Calu3 (cell line): ENCODE measurements around the gene GPA33. TPM values are rescaled to one million over a fixed set of nuclear protein-coding genes. Genes with fewer than 3 reads are reported as not detected.

Experiments used
- BruUV-seq: library from RNA; stranded (reverse); fragments of 400-500 nt; replicated peaks from 2 replicates; lab custom pipeline; 2021; lab: Mats Ljungman, UMichigan
- CTCF ChIA-PET: fragments of 300-600 bp; sonication (Branson Sonifier 250); formaldehyde crosslinking; loops from one replicate; lab custom pipeline; 2022; ENCODE audit warnings: antibody characterized with exemption; lab: Charles Lee
- DNase-seq: peaks from one replicate; pipeline ENCODE4 v3.0.0; 2022
- H3K27ac Mint-ChIP-seq: one replicate; pipeline ENCODE4 v1.8.0; 2022; ENCODE audit warnings: mixed read lengths; ENCODE audit not compliant: unreplicated experiment
- H3K27me3 Mint-ChIP-seq: one replicate; pipeline ENCODE4 v1.8.0; 2022; ENCODE audit warnings: mixed read lengths; ENCODE audit not compliant: unreplicated experiment
- H3K36me3 Mint-ChIP-seq: one replicate; pipeline ENCODE4 v1.8.0; 2022; ENCODE audit warnings: mild to moderate bottlenecking, moderate library complexity, mixed read lengths; ENCODE audit not compliant: insufficient read depth, unreplicated experiment
- H3K4me1 Mint-ChIP-seq: one replicate; pipeline ENCODE4 v1.8.0; 2022; ENCODE audit warnings: mild to moderate bottlenecking, low read depth, mixed read lengths; ENCODE audit not compliant: unreplicated experiment
- H3K4me3 Mint-ChIP-seq: one replicate; pipeline ENCODE4 v1.8.0; 2022; ENCODE audit warnings: mild to moderate bottlenecking, low read depth, moderate library complexity, mixed read lengths; ENCODE audit not compliant: unreplicated experiment
- H3K9me3 Mint-ChIP-seq: one replicate; pipeline ENCODE4 v1.8.0; 2022; ENCODE audit warnings: low read depth, mixed read lengths; ENCODE audit not compliant: unreplicated experiment
- intact Hi-C: fragments of 100-400 bp; cut with micrococcal nuclease; formaldehyde crosslinking; loops from one replicate; pipeline ENCODE4 v1.10.0; 2022; ENCODE audit not compliant: unreplicated experiment
- total RNA-seq: library from RNA; stranded (reverse); gene quantifications from 2 replicates; pipeline ENCODE4 v1.2.3, GENCODE V29; 2022
- TF ChIP-seq, protein P1 (sequence below): fragments of 200-600 bp; IDR thresholded peaks from one replicate; pipeline ENCODE4 v1.8.0; 2022; ENCODE audit warnings: antibody characterized with exemption; ENCODE audit not compliant: unreplicated experiment

GPA33 gene
- total RNA-seq, 1 experiment from 2014 or later = not detected

- no peak for DNase-seq
- Mint-ChIP-seq H3K27ac (no peak overlapping the region), H3K4me1 (no peaks in the 10 kb centered on the region), H3K36me3 (no peaks in the 10 kb centered on the region), H3K27me3 (peaks cover 21% of the 10 kb centered on the region), H3K9me3 (no peaks in the 10 kb centered on the region), H3K4me3 (no peak overlapping the region)
- BruUV-seq = no TSS peak
- CTCF ChIA-PET = no interaction called here
- intact Hi-C loops = no loop called here
- TF ChIP-seq, protein P1, sequence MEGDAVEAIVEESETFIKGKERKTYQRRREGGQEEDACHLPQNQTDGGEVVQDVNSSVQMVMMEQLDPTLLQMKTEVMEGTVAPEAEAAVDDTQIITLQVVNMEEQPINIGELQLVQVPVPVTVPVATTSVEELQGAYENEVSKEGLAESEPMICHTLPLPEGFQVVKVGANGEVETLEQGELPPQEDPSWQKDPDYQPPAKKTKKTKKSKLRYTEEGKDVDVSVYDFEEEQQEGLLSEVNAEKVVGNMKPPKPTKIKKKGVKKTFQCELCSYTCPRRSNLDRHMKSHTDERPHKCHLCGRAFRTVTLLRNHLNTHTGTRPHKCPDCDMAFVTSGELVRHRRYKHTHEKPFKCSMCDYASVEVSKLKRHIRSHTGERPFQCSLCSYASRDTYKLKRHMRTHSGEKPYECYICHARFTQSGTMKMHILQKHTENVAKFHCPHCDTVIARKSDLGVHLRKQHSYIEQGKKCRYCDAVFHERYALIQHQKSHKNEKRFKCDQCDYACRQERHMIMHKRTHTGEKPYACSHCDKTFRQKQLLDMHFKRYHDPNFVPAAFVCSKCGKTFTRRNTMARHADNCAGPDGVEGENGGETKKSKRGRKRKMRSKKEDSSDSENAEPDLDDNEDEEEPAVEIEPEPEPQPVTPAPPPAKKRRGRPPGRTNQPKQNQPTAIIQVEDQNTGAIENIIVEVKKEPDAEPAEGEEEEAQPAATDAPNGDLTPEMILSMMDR = no peak
These were observed 76.9 kb downstream of the GPA33 start for GRCh38 chr1:167013108-167013929.

DNA sequence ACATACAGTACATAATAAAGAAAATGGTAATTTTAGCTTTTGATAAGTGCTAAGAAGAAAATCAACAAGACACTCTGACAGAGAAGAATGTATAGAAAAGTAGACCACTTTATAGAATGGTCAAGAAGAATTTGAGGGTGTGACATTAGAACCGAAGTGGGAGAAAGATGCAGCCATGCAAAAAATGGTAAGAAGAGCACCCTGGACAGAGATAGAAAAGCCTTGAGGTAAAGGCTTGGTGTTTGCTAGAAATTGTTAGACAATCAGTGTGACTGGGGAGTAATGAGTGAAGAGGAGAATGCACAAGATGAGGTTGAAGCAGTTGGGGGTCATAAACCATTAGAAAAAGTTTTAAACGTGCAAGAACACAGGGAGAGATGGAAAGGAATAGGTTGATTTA, 77.6 kb downstream of the GPA33 start:
- no TSS peak for BruUV-seq

GRCh38 chr1:167011560-167012191, 78.5 kb downstream of the GPA33 start:
- intact Hi-C loops = no loop called here
- no TSS peak for BruUV-seq
- Mint-ChIP-seq H3K4me3 (no peak overlapping the region), H3K27ac (no peak overlapping the region), H3K36me3 (no peaks in the 10 kb centered on the region), H3K9me3 (no peaks in the 10 kb centered on the region), H3K27me3 (peaks cover 21% of the 10 kb centered on the region), H3K4me1 (no peaks in the 10 kb centered on the region)
- TF ChIP-seq, protein P1 = no peak
- CTCF ChIA-PET = no interaction called here
- DNase-seq = no peak

More for the DNA sequence above, 77.6 kb downstream of the GPA33 start:
- Mint-ChIP-seq H3K9me3 (no peaks in the 10 kb centered on the region), H3K36me3 (no peaks in the 10 kb centered on the region), H3K4me1 (no peaks in the 10 kb centered on the region), H3K27me3 (peaks cover 21% of the 10 kb centered on the region), H3K4me3 (no peak overlapping the region), H3K27ac (no peak overlapping the region)
- no peak for DNase-seq
- CTCF ChIA-PET = no interaction called here
- intact Hi-C loops = no loop called here
- TF ChIP-seq, protein P1 = no peak

DNA sequence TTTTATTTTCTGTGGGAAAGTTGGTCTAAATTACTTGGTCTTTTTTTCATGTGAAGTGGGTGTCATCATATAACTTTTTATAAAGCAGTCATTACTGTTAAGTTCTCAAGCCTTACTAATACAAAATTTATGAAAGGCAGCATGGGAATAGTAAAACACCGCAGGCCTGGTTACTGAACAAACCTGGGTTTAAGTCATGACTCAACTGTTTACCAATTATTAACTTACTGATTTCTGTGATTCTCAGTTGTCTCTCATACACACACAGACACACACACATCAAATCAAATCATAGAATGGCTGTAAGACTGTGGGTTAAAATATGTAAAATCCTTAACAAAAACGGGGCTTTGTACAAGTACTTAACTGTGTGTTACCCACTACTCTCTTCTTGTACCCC, 86.5 kb downstream of the GPA33 start:
- BruUV-seq = no TSS peak
- CTCF ChIA-PET = interaction anchor here (0.6 to 1.2 kb wide), 4 partner anchors 15 to 217 kb away, joined by 3 to 5 read pairs (median 4); no protein-coding TSS in a partner anchor
- Mint-ChIP-seq H3K4me3 (peak overlapping the region; percentile 7), H3K9me3 (no peaks in the 10 kb centered on the region), H3K27ac (peak overlapping the region; percentile 52), H3K4me1 (peaks cover 16% of the 10 kb centered on the region), H3K27me3 (no peaks in the 10 kb centered on the region), H3K36me3 (no peaks in the 10 kb centered on the region)
- TF ChIP-seq, protein P1 = no peak
- DNase-seq = peak; percentile 11
- intact Hi-C loops = no loop called here

Other genes starting within 250 kb of the GPA33 start
- gene TADA1, start 214.1 kb downstream of the GPA33 start, total RNA-seq = 10.8 and 13.1 TPM in 2 replicates
- gene ILDR2, start 114.8 kb downstream of the GPA33 start, total RNA-seq = 0.91 and 1.9 TPM in 2 replicates
- 0.34 TPM in 1 of 2 replicates, not detected in the other for gene MAEL, start 101.1 kb downstream of the GPA33 start, total RNA-seq
- gene STYXL2, start 3.7 kb upstream of the GPA33 start, total RNA-seq = not detected in 2 replicates
- 25.3 and 25.4 TPM in 2 replicates for gene POU2F1, start 130.5 kb upstream of the GPA33 start, total RNA-seq